Activated CD4-positive, alpha-beta memory T cell treated with anti-CD3 and anti-CD28 coated beads, Interleukin-2, amount 10 ng/mL, durations not matched to agents 7 days and 5 days (primary cell): ENCODE data around the gene PAQR5. TPM values are rescaled to one million over a fixed set of nuclear protein-coding genes. Genes with fewer than 3 reads are reported as not detected.
"Not testable (repeated sequence)": the region's sequence is repeated elsewhere in the genome, so short reads cannot be mapped to it uniquely, and the experiment has no call there.

Experiments used
- CTCF ChIA-PET: fragments of 350-600 bp; sonication (Branson Sonifier 250); formaldehyde crosslinking; loops from one replicate; lab custom pipeline; 2021; ENCODE audit warnings: antibody characterized with exemption, inconsistent platforms; lab: Charles Lee
- POLR2A ChIA-PET: fragments of 350-600 bp; sonication (Branson Sonifier 250); formaldehyde crosslinking; loops from one replicate; lab custom pipeline; 2021; ENCODE audit warnings: antibody characterized with exemption; lab: Charles Lee
- DNase-seq: peaks from one replicate; pipeline ENCODE4 v3.0.0-alpha.2; 2020
- H3K27ac Mint-ChIP-seq: one replicate; pipeline ENCODE4 v1.8.0; 2021; ENCODE audit warnings: mild to moderate bottlenecking, mixed read lengths
- H3K27me3 Mint-ChIP-seq: one replicate; pipeline ENCODE4 v1.8.0; 2021; ENCODE audit warnings: mixed read lengths
- H3K36me3 Mint-ChIP-seq: one replicate; pipeline ENCODE4 v1.8.0; 2021; ENCODE audit warnings: low read depth, mixed read lengths
- H3K4me1 Mint-ChIP-seq: one replicate; pipeline ENCODE4 v1.8.0; 2021; ENCODE audit warnings: mixed read lengths
- H3K4me3 Mint-ChIP-seq: one replicate; pipeline ENCODE4 v1.8.0; 2021; ENCODE audit warnings: mild to moderate bottlenecking, mixed read lengths
- H3K9me3 Mint-ChIP-seq: one replicate; pipeline ENCODE4 v1.8.0; 2021; ENCODE audit warnings: mixed read lengths
- total RNA-seq, 2 experiments: library from RNA; stranded (reverse); gene quantifications; one replicate each; pipeline ENCODE4 v1.2.3, GENCODE V29; 2021

Gene PAQR5
- total RNA-seq, 2 experiments from 2014 or later: not detected

DNA sequence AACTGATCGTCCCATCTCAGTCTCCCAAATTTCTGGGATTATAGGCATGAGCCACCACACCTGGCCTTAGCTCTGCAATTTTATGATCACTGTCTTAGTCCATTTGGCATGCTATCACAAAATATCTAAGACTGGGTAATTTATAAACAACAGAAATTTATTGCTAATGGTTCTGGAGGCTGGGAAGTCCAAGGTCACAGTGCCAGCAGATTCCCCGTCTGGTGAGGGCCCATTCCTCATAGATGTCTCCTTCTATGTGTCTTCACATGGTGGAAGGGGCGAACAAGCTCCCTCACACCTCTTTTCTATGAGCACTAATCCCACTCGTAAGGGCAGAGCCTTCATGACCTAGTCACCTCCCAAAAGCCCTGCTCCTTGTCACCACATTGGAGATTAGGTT is 60.1 kb downstream of the PAQR5 start:
- Mint-ChIP-seq H3K27ac (no peak overlapping the region), H3K4me1 (no peaks in the 10 kb centered on the region), H3K4me3 (no peak overlapping the region), H3K36me3 (no peaks in the 10 kb centered on the region), H3K9me3 (no peaks in the 10 kb centered on the region), H3K27me3 (peaks cover 3% of the 10 kb centered on the region)
- no peak for DNase-seq
- ChIA-PET CTCF (no interaction called here), POLR2A (no interaction called here)

- Mint-ChIP-seq H3K9me3 (no peaks in the 10 kb centered on the region), H3K27ac (no peak overlapping the region), H3K4me1 (no peaks in the 10 kb centered on the region), H3K27me3 (no peaks in the 10 kb centered on the region), H3K36me3 (no peaks in the 10 kb centered on the region), H3K4me3 (no peak overlapping the region)
- DNase-seq: no peak
- ChIA-PET POLR2A (no interaction called here), CTCF (no interaction called here)
Observed at GRCh38 chr15:69359722-69360121, 61.0 kb downstream of the PAQR5 start.

- H3K27me3 Mint-ChIP-seq: no peaks in the 10 kb centered on the region
- no peaks in the 10 kb centered on the region for H3K36me3 Mint-ChIP-seq
- ChIA-PET POLR2A (no interaction called here), CTCF (no interaction called here)
- H3K4me1 Mint-ChIP-seq: no peaks in the 10 kb centered on the region
- no peak for DNase-seq
- no peak overlapping the region for H3K27ac Mint-ChIP-seq
- no peaks in the 10 kb centered on the region for H3K9me3 Mint-ChIP-seq
- H3K4me3 Mint-ChIP-seq: no peak overlapping the region
Observed at GRCh38 chr15:69360642-69361041, 61.9 kb downstream of the PAQR5 start.

DNA sequence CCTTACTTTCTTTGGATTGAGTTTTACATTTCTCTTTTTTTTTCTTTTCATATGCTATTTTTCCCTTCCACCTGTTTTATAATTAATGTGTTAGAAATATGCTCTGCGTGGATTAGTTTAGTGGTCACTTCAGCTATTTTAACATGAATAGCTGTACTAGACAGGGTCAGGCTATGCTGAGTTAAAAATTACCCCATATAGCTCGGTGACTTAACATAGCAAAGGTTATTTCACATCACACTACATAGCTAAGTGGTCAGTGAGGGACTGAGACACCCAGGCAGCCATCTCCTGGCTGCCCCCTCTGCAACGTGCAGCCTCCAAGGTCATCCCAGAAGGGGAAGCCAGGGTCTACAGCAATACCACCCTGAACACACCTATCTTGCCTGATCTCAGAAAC is 68.5 kb downstream of the PAQR5 start:
- H3K4me3 Mint-ChIP-seq: no peak overlapping the region
- CTCF ChIA-PET: no interaction called here

GRCh38 chr15:69369631-69370030 is 70.9 kb downstream of the PAQR5 start:
- Mint-ChIP-seq H3K27ac (no peak overlapping the region), H3K4me3 (no peak overlapping the region), H3K27me3 (peaks cover 26% of the 10 kb centered on the region), H3K36me3 (no peaks in the 10 kb centered on the region), H3K9me3 (no peaks in the 10 kb centered on the region), H3K4me1 (no peaks in the 10 kb centered on the region)
- DNase-seq: no peak
- ChIA-PET CTCF (no interaction called here), POLR2A (no interaction called here)

More for the DNA sequence above, 68.5 kb downstream of the PAQR5 start:
- Mint-ChIP-seq H3K9me3 (no peaks in the 10 kb centered on the region), H3K27ac (no peak overlapping the region), H3K4me1 (no peaks in the 10 kb centered on the region), H3K27me3 (peaks cover 13% of the 10 kb centered on the region), H3K36me3 (no peaks in the 10 kb centered on the region)
- POLR2A ChIA-PET: no interaction called here
- no peak for DNase-seq

GRCh38 chr15:69373406-69373805 is 74.7 kb downstream of the PAQR5 start:
- Mint-ChIP-seq H3K36me3 (no peaks in the 10 kb centered on the region), H3K4me3 (no peak overlapping the region), H3K27me3 (peaks cover 25% of the 10 kb centered on the region), H3K9me3 (no peaks in the 10 kb centered on the region), H3K4me1 (no peaks in the 10 kb centered on the region), H3K27ac (no peak overlapping the region)
- no peak for DNase-seq
- ChIA-PET CTCF (no interaction called here), POLR2A (no interaction called here)

- H3K4me1 Mint-ChIP-seq: no peaks in the 10 kb centered on the region
- H3K27me3 Mint-ChIP-seq: peaks cover 21% of the 10 kb centered on the region
- H3K4me3 Mint-ChIP-seq: no peak overlapping the region
- no peaks in the 10 kb centered on the region for H3K36me3 Mint-ChIP-seq
- ChIA-PET CTCF (no interaction called here), POLR2A (no interaction called here)
- no peak for DNase-seq
- no peaks in the 10 kb centered on the region for H3K9me3 Mint-ChIP-seq
- H3K27ac Mint-ChIP-seq: no peak overlapping the region
Observed at GRCh38 chr15:69375151-69375790, 76.6 kb downstream of the PAQR5 start.

DNA sequence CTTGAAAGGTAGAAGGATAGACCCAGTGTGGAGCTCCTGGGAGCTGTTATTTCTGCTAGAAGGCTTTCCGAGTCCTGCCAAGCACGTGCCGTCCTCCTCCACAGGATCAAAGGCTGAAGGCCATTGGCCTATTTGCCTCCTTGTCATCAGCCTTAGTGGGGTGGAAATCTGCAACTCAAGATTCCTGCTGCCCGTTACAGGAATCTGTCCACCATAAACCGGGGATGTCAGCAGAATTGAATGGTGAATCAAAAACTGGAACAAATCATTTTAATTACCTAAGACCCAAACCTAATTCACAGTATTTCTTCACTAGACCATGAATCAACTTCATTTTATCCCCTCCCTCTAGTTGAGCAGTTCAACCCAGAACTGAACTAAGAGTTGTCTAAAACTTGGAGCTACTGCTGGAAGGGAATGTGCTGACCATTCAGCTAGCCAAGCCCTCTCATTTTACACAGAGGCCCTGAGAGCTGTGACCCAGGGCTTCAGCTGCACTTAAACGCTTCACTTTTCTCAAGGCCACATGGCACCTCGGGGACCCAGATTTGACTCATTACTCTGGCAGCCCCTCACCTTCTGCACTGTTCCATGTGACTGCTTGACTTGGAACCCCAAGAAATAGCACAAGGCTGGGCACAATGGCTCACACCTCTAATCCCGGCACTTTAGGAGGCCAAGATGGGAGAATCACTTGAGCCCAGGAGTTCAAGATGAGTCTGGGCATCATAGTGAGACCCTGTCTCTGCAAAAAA is 78.7 kb downstream of the PAQR5 start:
- H3K9me3 Mint-ChIP-seq: no peaks in the 10 kb centered on the region

GRCh38 chr15:69380100-69380725 is 81.5 kb downstream of the PAQR5 start:
- no peaks in the 10 kb centered on the region for H3K4me1 Mint-ChIP-seq
- CTCF ChIA-PET: no interaction called here
- POLR2A ChIA-PET: no interaction called here
- no peak overlapping the region for H3K27ac Mint-ChIP-seq
- DNase-seq: no peak
- H3K27me3 Mint-ChIP-seq: peaks cover 6% of the 10 kb centered on the region
- H3K36me3 Mint-ChIP-seq: no peaks in the 10 kb centered on the region
- no peaks in the 10 kb centered on the region for H3K9me3 Mint-ChIP-seq
- no peak overlapping the region for H3K4me3 Mint-ChIP-seq

More for the DNA sequence above, 78.7 kb downstream of the PAQR5 start:
- H3K4me1 Mint-ChIP-seq: no peaks in the 10 kb centered on the region
- POLR2A ChIA-PET: no interaction called here
- H3K27me3 Mint-ChIP-seq: peaks cover 19% of the 10 kb centered on the region
- no peak overlapping the region for H3K27ac Mint-ChIP-seq
- DNase-seq: no peak
- H3K36me3 Mint-ChIP-seq: no peaks in the 10 kb centered on the region
- H3K4me3 Mint-ChIP-seq: no peak overlapping the region
- CTCF ChIA-PET: no interaction called here

DNA sequence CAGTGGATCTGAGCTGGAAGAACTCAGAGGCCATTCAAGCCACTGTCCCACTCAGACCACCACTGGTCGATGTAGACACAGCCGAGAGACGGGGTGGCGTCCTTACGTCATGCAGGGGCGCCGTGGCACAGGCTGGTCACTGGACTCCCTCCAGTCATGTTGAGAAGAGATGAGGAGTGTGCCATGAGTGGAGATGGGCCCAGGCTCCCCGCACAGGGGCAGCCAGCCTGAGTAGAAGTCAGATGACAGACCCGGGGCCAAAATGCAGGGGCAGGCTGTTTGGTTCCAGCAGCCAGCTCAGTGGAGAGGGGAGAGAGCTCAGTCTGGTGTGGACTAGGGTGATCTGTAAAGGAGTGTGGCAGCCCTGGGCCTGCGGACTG is 82.0 kb downstream of the PAQR5 start:
- DNase-seq: no peak
- Mint-ChIP-seq H3K27me3 (peaks cover 6% of the 10 kb centered on the region), H3K27ac (no peak overlapping the region), H3K4me3 (no peak overlapping the region), H3K4me1 (no peaks in the 10 kb centered on the region), H3K9me3 (no peaks in the 10 kb centered on the region), H3K36me3 (no peaks in the 10 kb centered on the region)
- POLR2A ChIA-PET: no interaction called here
- CTCF ChIA-PET: no interaction called here

DNA sequence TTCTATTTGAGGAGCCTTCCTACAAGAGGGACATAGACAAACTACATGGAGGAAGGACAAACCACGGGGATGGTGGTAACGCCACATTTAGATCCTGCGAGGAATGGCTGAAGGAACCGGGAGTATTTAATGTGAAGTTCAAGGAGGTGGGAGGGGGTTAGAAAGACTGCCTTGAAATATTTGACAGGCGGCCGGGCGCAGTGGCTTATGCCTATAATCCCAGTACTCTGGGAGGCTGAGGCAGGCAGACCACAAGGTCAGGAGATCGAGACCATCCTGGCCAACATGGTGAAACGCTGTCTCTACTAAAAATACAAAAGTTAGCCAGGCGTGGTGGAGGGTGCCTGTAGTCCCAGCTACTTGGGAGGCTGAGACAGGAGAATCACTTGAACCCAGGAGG is 83.5 kb downstream of the PAQR5 start:
- POLR2A ChIA-PET, H3K9me3 Mint-ChIP-seq, H3K27ac Mint-ChIP-seq: not testable (repeated sequence)

GRCh38 chr15:69384066-69384465 is 85.4 kb downstream of the PAQR5 start:
- H3K27ac Mint-ChIP-seq, H3K9me3 Mint-ChIP-seq, H3K4me1 Mint-ChIP-seq, H3K4me3 Mint-ChIP-seq, CTCF ChIA-PET, H3K27me3 Mint-ChIP-seq, H3K36me3 Mint-ChIP-seq, DNase-seq, POLR2A ChIA-PET: not testable (repeated sequence)

More for the DNA sequence above, 83.5 kb downstream of the PAQR5 start:
- not testable (repeated sequence) for H3K36me3 Mint-ChIP-seq, H3K4me1 Mint-ChIP-seq, DNase-seq, H3K4me3 Mint-ChIP-seq, H3K27me3 Mint-ChIP-seq
- CTCF ChIA-PET: interaction anchor here (1.4 kb wide), 1 partner anchor 13 kb away, joined by 4 read pairs; no protein-coding TSS in a partner anchor

GRCh38 chr15:69384626-69385598 is 86.2 kb downstream of the PAQR5 start:
- ChIA-PET CTCF (no interaction called here), POLR2A (no interaction called here)

More at GRCh38 chr15:69384626-69385598, 86.2 kb downstream of the PAQR5 start:
- Mint-ChIP-seq H3K4me1 (no peaks in the 10 kb centered on the region), H3K36me3 (no peaks in the 10 kb centered on the region), H3K27me3 (no peaks in the 10 kb centered on the region), H3K4me3 (no peak overlapping the region), H3K9me3 (no peaks in the 10 kb centered on the region), H3K27ac (no peak overlapping the region)
- no peak for DNase-seq
